Measurements from ENCODE around the gene FGF22. TPM values are rescaled to one million over a fixed set of nuclear protein-coding genes. Genes with fewer than 3 reads are reported as not detected.
A peak's percentile ranks its signal among the peaks of the same experiment; 100 is the strongest.

The FGF22 gene
- total and polyA plus RNA-seq, 2 of the 8 experiments (the other 6 are each of a cell fraction or from before 2014, with no cell fraction given) = 0.44 to 1.7 TPM

DNA sequence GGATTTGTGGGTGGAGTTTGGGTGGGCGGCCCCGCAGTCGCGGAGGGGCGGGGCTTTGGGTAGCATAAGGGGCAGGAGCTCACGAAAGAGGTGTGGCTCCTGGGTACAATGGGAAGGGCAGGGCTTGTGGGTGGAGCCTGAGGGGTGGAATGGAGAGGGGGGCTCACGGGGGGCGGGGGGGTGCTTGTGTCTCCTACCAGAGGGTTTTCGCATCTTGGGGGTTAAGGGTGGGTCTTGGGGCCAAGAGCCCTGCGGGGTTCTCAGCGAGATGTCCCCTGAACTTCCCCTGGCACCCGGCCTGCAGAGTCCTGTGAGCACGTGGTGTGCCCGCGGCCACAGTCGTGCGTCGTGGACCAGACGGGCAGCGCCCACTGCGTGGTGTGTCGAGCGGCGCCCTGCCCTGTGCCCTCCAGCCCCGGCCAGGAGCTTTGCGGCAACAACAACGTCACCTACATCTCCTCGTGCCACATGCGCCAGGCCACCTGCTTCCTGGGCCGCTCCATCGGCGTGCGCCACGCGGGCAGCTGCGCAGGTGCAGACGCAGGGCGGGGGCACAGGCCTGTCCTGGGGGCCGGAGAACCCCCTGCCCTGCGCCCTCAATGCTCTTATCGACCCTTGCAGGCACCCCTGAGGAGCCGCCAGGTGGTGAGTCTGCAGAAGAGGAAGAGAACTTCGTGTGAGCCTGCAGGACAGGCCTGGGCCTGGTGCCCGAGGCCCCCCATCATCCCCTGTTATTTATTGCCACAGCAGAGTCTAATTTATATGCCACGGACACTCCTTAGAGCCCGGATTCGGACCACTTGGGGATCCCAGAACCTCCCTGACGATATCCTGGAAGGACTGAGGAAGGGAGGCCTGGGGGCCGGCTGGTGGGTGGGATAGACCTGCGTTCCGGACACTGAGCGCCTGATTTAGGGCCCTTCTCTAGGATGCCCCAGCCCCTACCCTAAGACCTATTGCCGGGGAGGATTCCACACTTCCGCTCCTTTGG, 41.6 kb downstream of the FGF22 start:
- H3K23me2 ChIP-seq (ENCODE audit: low read depth, low read length) = peaks cover 4% of the 10 kb centered on the region; the same call in 1 of the 2 replicates
- no peak overlapping the region for H2BK20ac ChIP-seq (ENCODE audit: low read length)
- no peak overlapping the region for H3K23ac ChIP-seq (ENCODE audit: insufficient read length)
- DNase-seq (ENCODE audit: low read depth in 1 of 2, low spot score in 2 of 2) (no peak), FAIRE-seq (no peak)
- no peaks in the 10 kb centered on the region for H3K36me3 ChIP-seq (ENCODE audit: control insufficient read depth in 2 of 4, insufficient read depth in 4 of 4, low read length in 3 of 4)
- H4K8ac ChIP-seq (ENCODE audit: extremely low read depth, insufficient read depth, low read length) = peak overlapping the region; percentile 78; the same call in 1 of the 2 replicates
- no peak overlapping the region for H2AFZ ChIP-seq (ENCODE audit: low read length)
- no peak overlapping the region for H4K5ac ChIP-seq (ENCODE audit: insufficient read length, low read depth, low read length)
- H2BK12ac ChIP-seq (ENCODE audit: low read depth, low read length) = peak overlapping the region; percentile 63; the same call in 1 of the 2 replicates
- H4K20me1 ChIP-seq (replicated peaks in 1 of 2; ENCODE audit: control insufficient read depth in 1 of 2, insufficient read depth in 2 of 2, low read length in 2 of 2) = peaks cover 0 to 7% of the 10 kb centered on the region in 2 experiments
- H3K56ac ChIP-seq (replicated peaks; ENCODE audit: insufficient read length, low read depth, low read length) = no peak overlapping the region
- ChIA-PET CTCF (ENCODE audit: partially characterized antibody) (interaction anchor here (1.0 to 3.0 kb wide), 2 partner anchors 18 to 38 kb away, joined by 4 to 13 read pairs; no protein-coding TSS in a partner anchor), POLR2A (ENCODE audit: partially characterized antibody) (interaction anchor here (0.6 to 2.0 kb wide), 7 partner anchors 11 to 120 kb away, joined by 3 to 9 read pairs (median 4); partner anchors contain the start of genes BSG and PRSS57)
- H3K27me3 ChIP-seq (replicated peaks in 1 of 4; ENCODE audit: control insufficient read depth in 3 of 4, extremely low read depth in 1 of 4, insufficient read depth in 3 of 4, low read length in 3 of 4) = peaks cover 0 to 10% (median 5%) of the 10 kb centered on the region in 4 experiments; a peak in 5 of 7 replicates
- H3K27ac ChIP-seq (ENCODE audit: low read depth, low read length) = no peak overlapping the region
- H3K18ac ChIP-seq (ENCODE audit: extremely low read depth, low read length) = no peak overlapping the region
- 0 out of 2 replicates have a peak overlapping the region, but pooled peaks have one; percentile 36 for H2BK15ac ChIP-seq (ENCODE audit: low read length)
- H3K14ac ChIP-seq (ENCODE audit: insufficient read length) = no peak overlapping the region
- peak overlapping the region; percentile 97 for H2BK5ac ChIP-seq (ENCODE audit: low read depth, low read length)
- H3K79me2 ChIP-seq (ENCODE audit: control insufficient read depth in 1 of 2, insufficient read depth in 2 of 2, low read length in 2 of 2) = no peaks in the 10 kb centered on the region
- 0 out of 2 replicates have a peak, but pooled peaks cover 3% of the 10 kb centered on the region for H3K79me1 ChIP-seq (ENCODE audit: low read depth, low read length)
- peak overlapping the region; percentile 51 to 80 (median 66); a peak in 7 of 8 replicates for H3K4me3 ChIP-seq (ENCODE audit: extremely low read depth in 1 of 4, insufficient read depth in 2 of 4, low read depth in 3 of 4, low read length in 4 of 4)
- WGBS, 2 experiments (ENCODE audit: extremely low coverage in 1 of 2, insufficient coverage in 1 of 2, insufficient read length in 1 of 2, insufficient replicate concordance in 2 of 2, low coverage in 1 of 2, low lambda C conversion rate in 2 of 2, missing lambda C conversion rate in 1 of 2) = 92% methylated on average over 39 of the region's 54 CpGs; no CpG with 5 or more reads in 1 of the 2 experiments
- no peak overlapping the region for H2AK5ac ChIP-seq (ENCODE audit: low read depth, low read length)
- peak overlapping the region; percentile 70 to 90 for H3K4me2 ChIP-seq (ENCODE audit: insufficient read depth in 1 of 2, low read depth in 2 of 2, low read length in 2 of 2)
- H3K4ac ChIP-seq (replicated peaks; ENCODE audit: insufficient read length, low read depth, low read length) = peak overlapping the region; percentile 90
- H3K9ac ChIP-seq (replicated peaks in 1 of 4; ENCODE audit: extremely low read depth in 1 of 4, low read depth in 3 of 4, low read length in 3 of 4) = peak overlapping the region in 1 of 4 experiments; percentile 53; a peak in 2 of 7 replicates
- peak; percentile 80; the same call in 1 of the 2 replicates for TF ChIP-seq SP1 (IDR thresholded peaks at IDR 0.05; ENCODE audit: low read depth, low read length)
- no peak for TF ChIP-seq POLR2AphosphoS5 (IDR thresholded peaks at IDR 0.05; ENCODE audit: low read depth, low read length)
- peak overlapping the region; percentile 95 for H4K91ac ChIP-seq (replicated peaks; ENCODE audit: insufficient read length, low read length)
- H3K9me3 ChIP-seq (ENCODE audit: insufficient read depth in 2 of 2, low read depth in 1 of 2, low read length in 1 of 2) = no peaks in the 10 kb centered on the region
- H3K4me1 ChIP-seq (replicated peaks in 1 of 4; ENCODE audit: control insufficient read depth in 3 of 4, insufficient read depth in 4 of 4, low read length in 3 of 4) = peaks cover 0 to 10% (median 1%) of the 10 kb centered on the region in 4 experiments; a peak in 4 of 7 replicates
- no peak overlapping the region for H2BK120ac ChIP-seq (replicated peaks; ENCODE audit: low read depth, low read length)
